ENCODE data around the gene PHIP.

GRCh38 chr6:79034865-79035264 is 43.2 kb downstream of the PHIP start:
- TF ChIP-seq, protein P1, sequence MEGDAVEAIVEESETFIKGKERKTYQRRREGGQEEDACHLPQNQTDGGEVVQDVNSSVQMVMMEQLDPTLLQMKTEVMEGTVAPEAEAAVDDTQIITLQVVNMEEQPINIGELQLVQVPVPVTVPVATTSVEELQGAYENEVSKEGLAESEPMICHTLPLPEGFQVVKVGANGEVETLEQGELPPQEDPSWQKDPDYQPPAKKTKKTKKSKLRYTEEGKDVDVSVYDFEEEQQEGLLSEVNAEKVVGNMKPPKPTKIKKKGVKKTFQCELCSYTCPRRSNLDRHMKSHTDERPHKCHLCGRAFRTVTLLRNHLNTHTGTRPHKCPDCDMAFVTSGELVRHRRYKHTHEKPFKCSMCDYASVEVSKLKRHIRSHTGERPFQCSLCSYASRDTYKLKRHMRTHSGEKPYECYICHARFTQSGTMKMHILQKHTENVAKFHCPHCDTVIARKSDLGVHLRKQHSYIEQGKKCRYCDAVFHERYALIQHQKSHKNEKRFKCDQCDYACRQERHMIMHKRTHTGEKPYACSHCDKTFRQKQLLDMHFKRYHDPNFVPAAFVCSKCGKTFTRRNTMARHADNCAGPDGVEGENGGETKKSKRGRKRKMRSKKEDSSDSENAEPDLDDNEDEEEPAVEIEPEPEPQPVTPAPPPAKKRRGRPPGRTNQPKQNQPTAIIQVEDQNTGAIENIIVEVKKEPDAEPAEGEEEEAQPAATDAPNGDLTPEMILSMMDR (conservative IDR thresholded peaks at IDR 0.05; ENCODE audit: low read depth in 2 of 2): no peak
- TF ChIP-seq ZNF114 (CRISPR knock-in tag; IDR thresholded peaks at IDR 0.05): no peak
- no peak for TF ChIP-seq EZH2phosphoT487 (IDR thresholded peaks at IDR 0.05; ENCODE audit: unreplicated experiment)
- TF ChIP-seq POLR2AphosphoS5 (IDR thresholded peaks at IDR 0.05; ENCODE audit: low read depth): no peak
- no peak for TF ChIP-seq EZH2 (IDR thresholded peaks at IDR 0.05; ENCODE audit: low read depth, unreplicated experiment)
- TF ChIP-seq REST (IDR thresholded peaks at IDR 0.05; ENCODE audit: unreplicated experiment): no peak
- no peak for TF ChIP-seq STAT1 (IDR thresholded peaks at IDR 0.05; ENCODE audit: unreplicated experiment)
- no peak for TF ChIP-seq CREB1 (CRISPR knock-in tag; IDR thresholded peaks at IDR 0.05; ENCODE audit: low read depth)
- TF ChIP-seq NANOG (IDR thresholded peaks at IDR 0.05; ENCODE audit: borderline replicate concordance): no peak
- TF ChIP-seq, protein P2, sequence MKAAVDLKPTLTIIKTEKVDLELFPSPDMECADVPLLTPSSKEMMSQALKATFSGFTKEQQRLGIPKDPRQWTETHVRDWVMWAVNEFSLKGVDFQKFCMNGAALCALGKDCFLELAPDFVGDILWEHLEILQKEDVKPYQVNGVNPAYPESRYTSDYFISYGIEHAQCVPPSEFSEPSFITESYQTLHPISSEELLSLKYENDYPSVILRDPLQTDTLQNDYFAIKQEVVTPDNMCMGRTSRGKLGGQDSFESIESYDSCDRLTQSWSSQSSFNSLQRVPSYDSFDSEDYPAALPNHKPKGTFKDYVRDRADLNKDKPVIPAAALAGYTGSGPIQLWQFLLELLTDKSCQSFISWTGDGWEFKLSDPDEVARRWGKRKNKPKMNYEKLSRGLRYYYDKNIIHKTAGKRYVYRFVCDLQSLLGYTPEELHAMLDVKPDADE (IDR thresholded peaks at IDR 0.05): no peak
- TF ChIP-seq JUNB (IDR thresholded peaks at IDR 0.05; ENCODE audit: unreplicated experiment): no peak
- TF ChIP-seq ZNF331 (CRISPR knock-in tag; IDR thresholded peaks at IDR 0.05; ENCODE audit: low read depth): no peak
